Measurements from ENCODE around the gene PSD2.
A peak's percentile ranks its signal among the peaks of the same experiment; 100 is the strongest.

PSD2 gene

DNA sequence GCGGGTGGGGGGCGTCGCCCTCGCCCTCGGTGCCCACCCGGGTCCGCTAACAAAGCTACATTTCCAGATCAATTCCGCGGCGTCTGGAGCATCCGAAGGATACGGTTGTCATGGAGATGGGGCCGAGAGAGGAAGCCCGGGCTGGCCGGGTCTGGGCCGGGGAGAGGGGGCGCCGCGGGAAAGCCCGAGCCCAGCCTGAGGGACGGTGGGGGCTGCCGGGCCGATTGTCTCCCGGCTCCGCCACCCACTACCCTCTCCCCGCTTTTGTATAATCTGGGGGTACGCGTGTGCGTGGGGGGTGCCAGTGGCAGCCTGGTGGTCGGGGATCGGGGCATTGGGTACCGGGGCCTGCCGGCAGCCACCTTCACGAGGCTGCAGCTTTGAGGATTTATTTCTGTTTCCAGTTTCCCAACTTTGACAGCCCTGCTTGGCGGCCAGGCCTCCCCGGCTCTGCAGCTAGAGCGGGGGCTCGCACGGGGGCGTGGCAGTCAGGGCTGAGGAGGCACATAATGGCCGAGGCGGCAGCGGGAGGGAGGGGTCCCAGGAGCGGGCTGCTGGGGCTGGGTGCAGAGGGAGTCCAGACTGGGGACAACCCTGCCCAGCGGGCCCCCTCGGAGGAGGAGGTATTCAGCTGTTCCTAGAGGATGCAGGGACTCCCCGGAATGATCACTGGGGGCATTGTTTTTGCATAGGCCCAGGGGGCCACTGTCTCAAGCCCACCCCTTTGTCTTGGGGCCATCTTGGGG is 626 bp downstream of the PSD2 start:
- DNase-seq (no peak), ATAC-seq (peak; percentile 2)
- no peaks in the 10 kb centered on the region for H3K9me3 Mint-ChIP-seq
- no peaks in the 10 kb centered on the region for H3K4me1 Mint-ChIP-seq
- peak overlapping the region in 1 of 2 donors; percentile 17 for H3K4me3 Mint-ChIP-seq
- peaks cover 94% of the 10 kb centered on the region for H3K27me3 Mint-ChIP-seq
- no peak overlapping the region for H3K27ac Mint-ChIP-seq

GRCh38 chr5:139797335-139797734 is 1.7 kb downstream of the PSD2 start:
- H3K27me3 Mint-ChIP-seq, result peaks cover 95% of the 10 kb centered on the region
- no peaks in the 10 kb centered on the region for H3K4me1 Mint-ChIP-seq
- no peak for DNase-seq
- H3K27ac Mint-ChIP-seq, result no peak overlapping the region
- no peaks in the 10 kb centered on the region for H3K9me3 Mint-ChIP-seq
- no peak overlapping the region for H3K4me3 Mint-ChIP-seq
- no peak for ATAC-seq

GRCh38 chr5:139797856-139798510 is 2.4 kb downstream of the PSD2 start:
- Mint-ChIP-seq H3K9me3 (no peaks in the 10 kb centered on the region), H3K4me1 (no peaks in the 10 kb centered on the region), H3K27me3 (peaks cover 95% of the 10 kb centered on the region), H3K27ac (no peak overlapping the region), H3K4me3 (no peak overlapping the region)
- no peak for DNase-seq
- ATAC-seq, result no peak

DNA sequence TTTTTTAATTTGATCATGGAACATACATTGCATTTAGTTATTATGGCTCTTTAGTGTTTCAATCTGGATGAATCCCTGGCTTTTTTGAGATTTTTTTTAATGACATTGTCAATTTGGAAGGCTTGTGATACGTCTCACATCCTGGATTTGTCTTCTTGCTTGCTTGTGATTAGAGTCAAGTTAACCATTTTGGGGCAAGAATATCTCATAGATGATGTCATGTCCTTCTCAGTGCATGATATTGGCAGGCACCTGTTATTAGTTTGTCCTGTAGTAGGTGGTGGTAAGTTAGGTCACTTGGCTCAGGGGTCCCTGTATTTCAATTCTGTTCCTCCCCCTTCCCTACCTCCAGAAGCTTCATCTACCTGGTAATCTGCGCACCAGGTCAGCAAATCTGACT is 3.3 kb downstream of the PSD2 start:
- H3K27me3 Mint-ChIP-seq, result peaks cover 86% of the 10 kb centered on the region
- DNase-seq, result no peak
- no peaks in the 10 kb centered on the region for H3K9me3 Mint-ChIP-seq
- H3K4me1 Mint-ChIP-seq, result no peaks in the 10 kb centered on the region
- H3K4me3 Mint-ChIP-seq, result no peak overlapping the region
- no peak overlapping the region for H3K27ac Mint-ChIP-seq
- no peak for ATAC-seq

GRCh38 chr5:139799359-139799758 is 3.8 kb downstream of the PSD2 start:
- Mint-ChIP-seq H3K4me3 (no peak overlapping the region), H3K27me3 (peaks cover 82% of the 10 kb centered on the region), H3K9me3 (no peaks in the 10 kb centered on the region), H3K4me1 (no peaks in the 10 kb centered on the region), H3K27ac (no peak overlapping the region)
- no peak for DNase-seq
- no peak for ATAC-seq

GRCh38 chr5:139803978-139804377 is 8.4 kb downstream of the PSD2 start:
- Mint-ChIP-seq H3K27me3 (peaks cover 40% of the 10 kb centered on the region), H3K4me1 (no peaks in the 10 kb centered on the region), H3K4me3 (no peak overlapping the region)

DNA sequence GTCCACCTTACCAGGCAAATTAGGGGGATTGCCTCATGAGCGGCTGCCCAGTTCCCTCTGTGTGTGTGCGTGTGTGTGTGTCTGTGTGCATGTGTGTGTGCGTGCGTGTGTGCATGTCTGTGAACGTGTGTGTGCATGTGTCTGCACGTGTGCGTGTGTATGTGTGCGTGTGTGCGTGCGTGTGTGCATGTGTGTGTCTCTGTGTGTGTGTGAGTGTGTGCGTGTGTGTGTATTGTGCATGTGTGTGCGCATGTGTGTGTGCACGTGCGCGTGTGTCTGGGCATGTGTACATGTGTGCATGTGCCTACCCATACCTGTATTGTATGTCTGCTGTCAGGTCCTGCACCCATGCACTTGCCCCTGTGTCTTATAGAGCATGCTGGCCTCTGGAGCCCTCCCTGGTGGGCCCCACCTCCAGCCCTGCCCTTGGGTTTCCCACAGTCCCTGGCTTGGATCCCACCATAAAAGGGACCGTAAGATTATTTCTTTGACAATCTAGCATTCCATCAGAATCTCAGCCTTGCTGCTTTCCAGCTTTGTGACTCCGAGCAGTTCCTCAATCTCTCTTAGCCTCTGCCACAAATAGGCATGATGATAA is 9.3 kb downstream of the PSD2 start:
- Mint-ChIP-seq H3K27me3 (peaks cover 31% of the 10 kb centered on the region), H3K27ac (no peak overlapping the region), H3K9me3 (no peaks in the 10 kb centered on the region), H3K4me1 (no peaks in the 10 kb centered on the region), H3K4me3 (no peak overlapping the region)
- DNase-seq (no peak), ATAC-seq (no peak)

More at GRCh38 chr5:139803978-139804377, 8.4 kb downstream of the PSD2 start:
- no peaks in the 10 kb centered on the region for H3K9me3 Mint-ChIP-seq
- no peak overlapping the region for H3K27ac Mint-ChIP-seq
- no peak for DNase-seq
- no peak for ATAC-seq

- Mint-ChIP-seq H3K9me3 (no peaks in the 10 kb centered on the region), H3K4me1 (no peaks in the 10 kb centered on the region), H3K27ac (peak overlapping the region in 1 of 2 donors; percentile 8), H3K4me3 (no peak overlapping the region), H3K27me3 (peaks cover 24% of the 10 kb centered on the region)
- DNase-seq (no peak), ATAC-seq (no peak)
Measured at GRCh38 chr5:139805545-139805944, 9.9 kb downstream of the PSD2 start.

DNA sequence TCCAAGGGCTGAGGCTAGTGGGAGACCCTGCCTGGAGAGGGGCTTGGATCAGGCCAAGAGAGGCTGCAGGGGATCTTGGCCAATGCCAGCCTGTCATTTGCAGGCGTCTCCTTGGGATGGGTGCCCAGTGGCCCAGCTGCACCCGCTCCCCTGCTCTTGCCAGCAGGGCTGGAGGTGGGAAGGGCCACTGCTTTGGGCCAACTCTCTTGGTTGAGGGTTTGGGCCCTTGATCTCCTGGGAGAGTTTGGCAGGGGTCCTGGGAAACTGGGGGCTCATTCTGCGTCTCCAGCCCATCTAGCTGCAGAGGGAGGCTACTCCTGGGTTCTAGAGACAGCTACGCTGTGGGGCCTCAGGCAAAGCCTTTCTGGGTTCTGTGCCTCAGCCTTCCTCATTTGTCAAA is 10.5 kb downstream of the PSD2 start:
- H3K27ac Mint-ChIP-seq, result no peak overlapping the region
- no peaks in the 10 kb centered on the region for H3K4me1 Mint-ChIP-seq
- no peak for ATAC-seq

DNA sequence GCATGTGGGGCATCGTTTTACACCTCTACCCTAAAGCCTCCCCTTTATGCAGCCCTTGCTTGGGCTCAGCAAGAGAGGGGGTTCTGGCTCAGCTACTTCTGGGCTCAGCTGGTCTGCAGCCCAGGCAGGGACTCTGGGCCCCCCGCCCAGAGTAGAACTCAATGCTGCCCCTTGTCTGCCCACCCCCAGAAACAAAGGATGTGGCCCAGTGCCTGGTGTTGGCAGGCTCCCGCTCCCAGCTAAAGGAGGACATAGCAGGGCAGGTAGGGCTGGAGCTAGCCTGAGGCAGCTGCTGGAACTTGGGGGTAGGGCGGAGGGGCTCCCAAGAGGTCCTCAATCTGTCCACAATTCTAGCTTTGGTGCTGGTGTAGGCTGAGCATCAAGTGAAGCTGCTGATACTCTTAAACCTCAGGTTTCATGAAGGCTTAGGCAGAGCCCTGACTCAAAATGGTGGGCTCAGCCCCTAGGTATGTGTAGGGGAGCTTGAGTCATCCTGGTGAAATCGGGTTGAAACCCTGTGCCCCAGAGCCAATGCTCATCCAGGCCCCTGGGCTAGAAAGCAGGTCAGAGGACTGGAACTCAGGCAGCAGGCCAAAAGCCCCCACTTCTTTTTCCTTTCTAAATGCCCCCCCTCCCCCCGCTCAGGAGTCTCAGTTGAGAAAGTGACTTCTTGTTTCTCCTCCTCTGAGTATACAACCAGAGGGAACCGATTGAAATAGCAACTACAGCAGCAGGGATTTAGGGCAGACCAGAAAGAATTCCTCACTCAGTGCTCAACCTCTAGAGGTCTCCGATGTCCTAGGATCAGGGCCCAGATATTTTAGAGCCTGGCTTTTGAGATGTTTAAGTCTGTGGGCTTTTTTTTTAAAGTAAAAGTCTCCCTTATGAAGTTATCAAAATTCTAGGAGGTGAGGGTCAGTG is 11.4 kb downstream of the PSD2 start:
- Mint-ChIP-seq H3K9me3 (no peaks in the 10 kb centered on the region), H3K4me3 (no peak overlapping the region), H3K27ac (no peak overlapping the region), H3K27me3 (peaks cover 10% of the 10 kb centered on the region), H3K4me1 (no peaks in the 10 kb centered on the region)
- peak; percentile 44 for ATAC-seq
- no peak for DNase-seq

More for the DNA sequence above, 10.5 kb downstream of the PSD2 start:
- no peak overlapping the region for H3K4me3 Mint-ChIP-seq
- no peak for DNase-seq
- peaks cover 19% of the 10 kb centered on the region for H3K27me3 Mint-ChIP-seq
- no peaks in the 10 kb centered on the region for H3K9me3 Mint-ChIP-seq

- H3K4me1 Mint-ChIP-seq, result no peaks in the 10 kb centered on the region
Measured at GRCh38 chr5:139807647-139808030, 12.0 kb downstream of the PSD2 start.

GRCh38 chr5:139808481-139809330 is 13.1 kb downstream of the PSD2 start:
- peak in 1 of 2 donors; percentile 29 for DNase-seq

More at GRCh38 chr5:139807647-139808030, 12.0 kb downstream of the PSD2 start:
- no peaks in the 10 kb centered on the region for H3K9me3 Mint-ChIP-seq
- peaks cover 4% of the 10 kb centered on the region for H3K27me3 Mint-ChIP-seq
- H3K27ac Mint-ChIP-seq, result no peak overlapping the region
- ATAC-seq (no peak), DNase-seq (no peak)
- H3K4me3 Mint-ChIP-seq, result no peak overlapping the region

GRCh38 chr5:139809331-139809810 is 13.8 kb downstream of the PSD2 start:
- ATAC-seq, result no peak
- Mint-ChIP-seq H3K9me3 (no peaks in the 10 kb centered on the region), H3K27ac (no peak overlapping the region), H3K4me3 (no peak overlapping the region), H3K4me1 (no peaks in the 10 kb centered on the region), H3K27me3 (no peaks in the 10 kb centered on the region)
- no peak for DNase-seq

More at GRCh38 chr5:139808481-139809330, 13.1 kb downstream of the PSD2 start:
- Mint-ChIP-seq H3K4me1 (no peaks in the 10 kb centered on the region), H3K9me3 (no peaks in the 10 kb centered on the region), H3K27me3 (no peaks in the 10 kb centered on the region), H3K4me3 (no peak overlapping the region), H3K27ac (no peak overlapping the region)
- ATAC-seq, result peak; percentile 61

Measured in stimulated activated naive CD8-positive, alpha-beta T cell treated with anti-CD3 and anti-CD28 coated beads, Interleukin-15, amount 100 ng/mL, for 72 hours (primary cell).